Lung (tissue), 12 donors: ENCODE data around the gene XXYLT1. TPM values are rescaled to one million over a fixed set of nuclear protein-coding genes. Genes with fewer than 3 reads are reported as not detected.

ENCODE experiments used
- ATAC-seq: fragments of 200-7000 bp; cut with Tn5 transposase; one replicate; pipeline ENCODE4 v1.9.1; 2020; ENCODE audit warnings: moderate number of reproducible peaks; ENCODE audit not compliant: insufficient read depth, low FRiP score
- DNase-seq, 3 donors: peaks; one replicate each; pipeline ENCODE4 v3.0.0-alpha.2; 2013 to 2017
- H3K27ac ChIP-seq, 2 donors: one replicate each; pipeline ENCODE4 v1.5.1; 2013; ENCODE audit warnings: mild to moderate bottlenecking in 2 of 2, moderate library complexity in 2 of 2, control low read depth in 1 of 2, inconsistent platforms in 1 of 2, low read depth in 1 of 2, low read length in 1 of 2
- H3K27me3 ChIP-seq, 3 donors: one replicate each; pipeline ENCODE4 v1.5.1; 2013; ENCODE audit warnings: low read length in 2 of 3; ENCODE audit not compliant: control insufficient read depth in 3 of 3, insufficient read depth in 3 of 3
- H3K36me3 ChIP-seq, 4 donors: one replicate each; pipeline ENCODE4 v1.5.1; 2013; ENCODE audit warnings: low read length in 4 of 4, mild to moderate bottlenecking in 1 of 4, moderate library complexity in 1 of 4; ENCODE audit not compliant: control insufficient read depth in 4 of 4, insufficient read depth in 4 of 4
- H3K4me1 ChIP-seq, 5 donors: one replicate each; pipeline ENCODE4 v1.5.1; 2013; ENCODE audit warnings: low read length in 5 of 5, mild to moderate bottlenecking in 2 of 5, moderate library complexity in 1 of 5; ENCODE audit not compliant: control insufficient read depth in 5 of 5, insufficient read depth in 5 of 5
- H3K4me3 ChIP-seq: one replicate; pipeline ENCODE4 v1.5.1; 2013; ENCODE audit warnings: mild to moderate bottlenecking, control low read depth, moderate library complexity
- H3K9ac ChIP-seq, 2 donors: one replicate each; pipeline ENCODE4 v1.5.1; 2013; ENCODE audit warnings: low read length in 2 of 2, control low read depth in 1 of 2; ENCODE audit not compliant: insufficient read depth in 1 of 2
- H3K9me3 ChIP-seq, 4 donors: one replicate each; pipeline ENCODE4 v1.5.1; 2013; ENCODE audit warnings: low read length in 3 of 4, mild to moderate bottlenecking in 1 of 4, moderate library complexity in 1 of 4; ENCODE audit not compliant: control insufficient read depth in 4 of 4, insufficient read depth in 3 of 4
- WGBS, 2 donors: extraction: QIAGEN DNeasy Blood & Tissue Kit; methylation state at CpG; one replicate each; pipeline ENCODE4 v1.1.7; 2013; 5-methylcytosine and 5-hydroxymethylcytosine counted together
- polyA plus RNA-seq, 2 donors: library from polyadenylated mRNA; stranded (reverse); fragments of 200-250 nt; gene quantifications; one replicate each; pipeline ENCODE4 v1.2.1, GENCODE V29; 2013
- total RNA-seq, 2 donors: library from RNA; depleted of rRNA in 1 of 2; stranded (reverse); fragments of >200 nt in 1 of 2; gene quantifications; one replicate each; pipeline ENCODE4 v1.2.1, GENCODE V29; 2014 to 2021
- TF ChIP-seq, protein P1 (sequence below): IDR thresholded peaks from 2 replicates; pipeline ENCODE4 v1.5.1; 2012; ENCODE audit warnings: mild to moderate bottlenecking; ENCODE audit errors: control extremely low read depth, extremely low read depth
- donor health status: control.
- donor health status: control.
- donor health status: Bipolar disorder and iron deficiency.
- donor health status: healthy.
- donor health status: DM: yes; HTN: yes; CAD: no.

XXYLT1 gene
- total and polyA plus RNA-seq, 4 donors, result 4.7 to 15.4 (median 11.4) TPM

DNA sequence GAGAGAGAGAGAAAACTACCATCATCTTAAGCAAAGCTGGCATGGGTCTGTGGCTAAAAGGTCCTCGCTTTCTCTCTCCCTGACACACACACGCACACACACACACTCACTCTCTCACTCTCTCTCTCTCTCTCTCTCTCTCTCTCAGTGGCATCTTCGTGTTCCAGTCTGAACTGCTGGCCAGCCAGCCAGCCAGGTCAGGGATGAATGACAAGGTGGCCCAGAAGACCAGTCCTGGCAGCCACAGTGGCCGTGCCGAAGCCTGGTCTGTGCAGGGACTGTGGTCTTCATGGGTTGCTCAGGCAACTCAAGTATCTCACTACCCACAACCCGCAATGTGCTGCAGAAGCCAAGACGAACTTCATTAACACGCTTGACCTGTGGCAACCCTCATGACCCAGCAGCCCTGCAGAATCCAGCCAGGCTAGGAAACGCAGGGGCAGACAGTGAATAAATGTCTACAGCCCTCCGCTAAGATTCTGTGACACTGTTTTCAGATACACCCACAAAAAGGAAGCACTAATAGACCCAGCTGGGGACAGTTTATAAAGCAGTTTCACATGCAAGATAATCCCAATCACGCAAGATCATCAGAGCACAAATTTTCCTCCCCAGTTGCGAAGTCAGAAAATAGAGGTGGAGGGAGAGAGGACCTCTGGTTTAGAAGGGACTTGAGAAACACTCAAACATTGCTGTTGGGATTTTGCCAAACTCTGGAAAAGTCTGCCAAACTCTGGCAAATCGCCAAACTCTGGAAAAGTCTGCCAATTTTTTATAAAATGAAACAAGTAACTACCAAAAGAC is 66.4 kb downstream of the XXYLT1 start:
- Histone ChIP-seq H3K27ac (peak overlapping the region in 1 of 2 donors; percentile 90), H3K4me3 (no peak overlapping the region), H3K36me3 (peaks cover 0 to 3% (median 0%) of the 10 kb centered on the region in 4 donors), H3K4me1 (peaks cover 0 to 45% (median 22%) of the 10 kb centered on the region in 5 donors), H3K9ac (peak overlapping the region in 1 of 2 donors; percentile 46), H3K27me3 (no peaks in the 10 kb centered on the region), H3K9me3 (no peaks in the 10 kb centered on the region)
- peak; percentile 84 to 96 (median 94) for DNase-seq
- WGBS, 2 donors, result 36 to 55% methylated on average over 13 of the region's 13 CpGs
- ATAC-seq, result no peak
- TF ChIP-seq, protein P1, sequence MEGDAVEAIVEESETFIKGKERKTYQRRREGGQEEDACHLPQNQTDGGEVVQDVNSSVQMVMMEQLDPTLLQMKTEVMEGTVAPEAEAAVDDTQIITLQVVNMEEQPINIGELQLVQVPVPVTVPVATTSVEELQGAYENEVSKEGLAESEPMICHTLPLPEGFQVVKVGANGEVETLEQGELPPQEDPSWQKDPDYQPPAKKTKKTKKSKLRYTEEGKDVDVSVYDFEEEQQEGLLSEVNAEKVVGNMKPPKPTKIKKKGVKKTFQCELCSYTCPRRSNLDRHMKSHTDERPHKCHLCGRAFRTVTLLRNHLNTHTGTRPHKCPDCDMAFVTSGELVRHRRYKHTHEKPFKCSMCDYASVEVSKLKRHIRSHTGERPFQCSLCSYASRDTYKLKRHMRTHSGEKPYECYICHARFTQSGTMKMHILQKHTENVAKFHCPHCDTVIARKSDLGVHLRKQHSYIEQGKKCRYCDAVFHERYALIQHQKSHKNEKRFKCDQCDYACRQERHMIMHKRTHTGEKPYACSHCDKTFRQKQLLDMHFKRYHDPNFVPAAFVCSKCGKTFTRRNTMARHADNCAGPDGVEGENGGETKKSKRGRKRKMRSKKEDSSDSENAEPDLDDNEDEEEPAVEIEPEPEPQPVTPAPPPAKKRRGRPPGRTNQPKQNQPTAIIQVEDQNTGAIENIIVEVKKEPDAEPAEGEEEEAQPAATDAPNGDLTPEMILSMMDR, result no peak

DNA sequence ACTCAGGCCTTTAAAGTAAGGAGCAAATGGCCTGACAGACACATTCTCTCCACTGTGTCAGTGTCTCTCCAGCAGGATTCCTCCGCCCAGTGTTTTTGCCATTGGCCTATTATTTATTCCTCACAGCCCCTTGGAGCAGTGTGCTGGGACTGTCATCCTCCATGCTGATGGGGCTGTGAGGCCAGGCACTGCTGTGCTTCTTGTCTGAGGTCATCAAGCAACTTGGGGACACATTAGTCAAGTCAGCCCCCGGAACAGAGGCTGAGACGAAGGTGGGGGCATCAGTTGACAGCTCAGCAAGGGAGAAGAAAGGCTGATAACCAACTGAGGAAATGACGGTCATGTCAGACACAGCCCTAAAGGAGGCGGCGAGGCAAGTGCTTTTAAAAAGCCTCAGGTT is 67.4 kb downstream of the XXYLT1 start:
- no peak for ATAC-seq
- no peak for DNase-seq
- Histone ChIP-seq H3K4me1 (peaks cover 0 to 39% (median 16%) of the 10 kb centered on the region in 5 donors), H3K27ac (peak overlapping the region in 1 of 2 donors; percentile 58), H3K9me3 (no peaks in the 10 kb centered on the region), H3K9ac (no peak overlapping the region), H3K27me3 (no peaks in the 10 kb centered on the region), H3K4me3 (no peak overlapping the region), H3K36me3 (peaks cover 0 to 3% (median 0%) of the 10 kb centered on the region in 4 donors)
- TF ChIP-seq, protein P1, result no peak
- 76 to 86% methylated on average over 6 of the region's 6 CpGs for WGBS, 2 donors

DNA sequence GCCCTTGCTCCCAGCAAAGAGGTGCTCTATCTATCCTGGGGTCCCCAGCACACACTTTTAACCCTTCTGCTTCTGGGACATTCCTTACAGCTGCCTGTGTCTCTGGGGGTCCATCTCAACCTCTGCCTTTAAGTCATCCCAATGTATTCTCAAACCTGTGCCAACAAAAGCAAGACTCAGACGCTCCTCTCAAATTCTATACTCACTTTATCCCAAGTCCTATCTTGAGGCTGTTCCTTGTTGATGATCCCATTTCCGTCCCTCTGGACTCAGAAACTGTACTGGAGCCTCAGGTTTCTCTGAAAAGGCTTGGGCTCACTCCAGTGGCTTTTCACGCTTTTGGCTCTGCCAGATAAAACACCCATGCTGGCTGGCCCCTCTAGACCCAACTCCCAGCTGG is 69.7 kb downstream of the XXYLT1 start:
- 90 to 97% methylated on average over 3 of the region's 3 CpGs for WGBS, 2 donors
- Histone ChIP-seq H3K4me3 (no peak overlapping the region), H3K27me3 (no peaks in the 10 kb centered on the region), H3K27ac (no peak overlapping the region), H3K4me1 (peaks cover 0 to 26% (median 13%) of the 10 kb centered on the region in 5 donors), H3K36me3 (no peaks in the 10 kb centered on the region), H3K9ac (no peak overlapping the region), H3K9me3 (no peaks in the 10 kb centered on the region)
- TF ChIP-seq, protein P1, result no peak
- ATAC-seq (no peak), DNase-seq (no peak)
